HT1080 (cell line): ENCODE data around the gene ZNF141. TPM values are rescaled to one million over a fixed set of nuclear protein-coding genes. Genes with fewer than 3 reads are reported as not detected.

Experiments
- DNase-seq: peaks from one replicate; pipeline ENCODE4 v3.0.0-alpha.2; 2015; ENCODE audit warnings: low read depth
- small RNA-seq: library from RNA; depleted of rRNA; stranded (forward); fragments of <200 nt; gene quantifications from one replicate; pipeline ENCODE3, GENCODE V24; 2014
- total RNA-seq: library from RNA; depleted of rRNA; stranded (reverse); fragments of >200 nt; shearing (Covaris generic); gene quantifications from 2 replicates; pipeline ENCODE4 v1.2.3, GENCODE V29; 2014; rRNA removed

ZNF141 gene
- total RNA-seq, 1 experiment from 2014 or later, result 0.72 TPM

DNA sequence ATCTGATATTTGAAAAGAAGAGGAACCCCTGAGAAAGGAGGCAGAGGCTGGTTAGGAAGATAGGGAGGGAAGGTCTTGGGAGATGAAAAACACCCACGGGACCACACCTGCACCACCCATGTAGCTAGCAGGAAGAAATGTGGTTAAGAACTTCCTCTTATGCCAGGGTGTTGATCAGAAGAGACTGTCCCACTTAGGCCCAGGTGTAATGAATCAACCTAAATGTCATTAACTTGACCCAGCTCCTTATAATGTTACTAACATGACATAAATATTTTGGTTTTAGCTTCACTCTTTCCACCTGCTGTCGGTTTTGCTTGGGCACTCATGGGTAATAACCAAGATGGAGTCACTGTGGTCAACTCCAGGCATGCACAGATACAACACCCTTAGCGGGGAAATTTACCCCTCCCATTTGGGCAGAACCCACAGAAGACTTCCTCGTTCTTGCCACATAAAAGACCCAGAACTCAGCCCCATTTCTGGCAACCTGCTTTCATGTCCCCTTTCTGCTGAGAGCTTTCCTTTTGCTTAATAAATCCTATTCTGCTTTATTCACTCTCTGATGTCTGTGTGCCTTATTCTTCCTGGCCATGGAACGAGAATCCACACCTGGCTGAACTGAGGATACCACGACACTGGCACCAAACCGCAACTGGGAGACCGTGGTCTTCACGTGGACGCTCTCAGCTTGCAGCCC, 46.8 kb downstream of the ZNF141 start:
- no peak for DNase-seq

- no peak for DNase-seq
Measured at GRCh38 chr4:385934-386707, 48.5 kb downstream of the ZNF141 start.

- DNase-seq, result no peak
Measured at GRCh38 chr4:386708-387105, 49.1 kb downstream of the ZNF141 start.

GRCh38 chr4:404006-404405, 66.4 kb downstream of the ZNF141 start:
- DNase-seq, result no peak

GRCh38 chr4:408321-408720, 70.7 kb downstream of the ZNF141 start:
- peak; percentile 46 for DNase-seq

DNA sequence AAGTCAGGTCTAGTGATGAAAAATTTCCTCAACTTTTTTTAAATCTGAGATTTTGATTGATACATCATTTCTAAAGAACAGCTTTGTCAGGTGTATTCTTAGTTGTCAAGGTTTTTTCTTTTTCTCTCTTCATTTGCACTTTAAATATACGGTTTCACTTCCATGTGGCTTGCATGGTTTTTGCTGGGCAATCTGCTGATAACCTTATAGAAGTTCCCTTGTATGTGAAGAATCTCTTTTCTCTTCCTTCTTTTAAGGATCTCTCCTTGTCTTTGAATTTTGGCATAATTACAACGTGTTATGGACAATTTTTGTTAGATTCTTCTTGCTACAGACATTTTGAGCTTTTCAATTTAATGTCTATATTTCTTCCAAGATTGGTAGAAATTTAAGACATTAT, 85.0 kb downstream of the ZNF141 start:
- DNase-seq, result no peak

Small RNAs within 50 kb of the gene (small RNA-seq; reads per million reads assigned to genes)
- not detected for gene AC079140.2
- not detected for gene MIR571
- gene ZNF519P4, result not detected

Other genes with a start within 250 kb of the ZNF141 start
- gene ZNF718, start 213.3 kb upstream of the ZNF141 start, total RNA-seq, result 0.67 and 1.5 TPM in 2 replicates
- gene ZNF732, start 32.3 kb upstream of the ZNF141 start, total RNA-seq, result not detected in 2 replicates
- gene ZNF721, start 161.3 kb downstream of the ZNF141 start, total RNA-seq, result 23.0 and 25.7 TPM in 2 replicates
- gene PIGG, start 161.4 kb downstream of the ZNF141 start, total RNA-seq, result 44.2 and 45.0 TPM in 2 replicates
- gene TMEM271, start 238.5 kb downstream of the ZNF141 start, total RNA-seq, result not detected in 2 replicates